Small intestine (tissue), 7 donors: ENCODE data around the gene CCDC33. TPM values are rescaled to one million over a fixed set of nuclear protein-coding genes. Genes with fewer than 3 reads are reported as not detected.
A peak's percentile ranks its signal among the peaks of the same experiment; 100 is the strongest.

Experiments used
- DNase-seq, 2 donors: peaks; one replicate each; pipeline versions ENCODE4 v3.0.0 to v3.0.0-alpha.2; 2013
- FAIRE-seq: peaks from 2 replicates; lab custom pipeline; 2012; peaks lifted over from hg19 to GRCh38; lab: Jason Lieb, UNC
- H3K27ac ChIP-seq, 3 donors: one replicate each; pipeline ENCODE4 v1.5.1; 2013; ENCODE audit warnings: low read length in 2 of 3, mild to moderate bottlenecking in 2 of 3, control low read depth in 1 of 3, inconsistent platforms in 1 of 3, low read depth in 1 of 3, moderate library complexity in 1 of 3
- H3K27me3 ChIP-seq, 3 donors: one replicate each; pipeline ENCODE4 v1.6.1; 2013; ENCODE audit warnings: low read length in 3 of 3, inconsistent platforms in 1 of 3; ENCODE audit not compliant: control insufficient read depth in 3 of 3, insufficient read depth in 3 of 3
- H3K36me3 ChIP-seq, 3 donors: one replicate each; pipeline ENCODE4 v1.6.1; 2013; ENCODE audit warnings: low read length in 3 of 3, inconsistent platforms in 1 of 3, low read depth in 1 of 3, mild to moderate bottlenecking in 1 of 3, moderate library complexity in 1 of 3; ENCODE audit not compliant: control insufficient read depth in 3 of 3, insufficient read depth in 2 of 3
- H3K4me1 ChIP-seq, 3 donors: one replicate each; pipeline ENCODE4 v1.6.1; 2013; ENCODE audit warnings: low read length in 2 of 3, inconsistent platforms in 1 of 3, low read depth in 1 of 3, mild to moderate bottlenecking in 1 of 3, moderate library complexity in 1 of 3; ENCODE audit not compliant: control insufficient read depth in 3 of 3, insufficient read depth in 2 of 3
- H3K4me3 ChIP-seq, 3 donors: one replicate each; pipeline ENCODE4 v1.5.1; 2013; ENCODE audit warnings: low read length in 3 of 3, control low read depth in 1 of 3, inconsistent platforms in 1 of 3, low read depth in 1 of 3, mild to moderate bottlenecking in 1 of 3, moderate library complexity in 1 of 3
- H3K9me3 ChIP-seq, 2 donors: one replicate each; pipeline ENCODE4 v1.6.1; 2013; ENCODE audit warnings: low read depth in 1 of 2, low read length in 1 of 2; ENCODE audit not compliant: control insufficient read depth in 2 of 2, insufficient read depth in 1 of 2
- WGBS, 3 donors: extraction: QIAGEN DNeasy Blood & Tissue Kit; methylation state at CpG; one replicate each; pipeline ENCODE4 v1.1.7; 2013; 5-methylcytosine and 5-hydroxymethylcytosine counted together
- polyA plus RNA-seq, 4 donors: library from polyadenylated mRNA; stranded (reverse) in 3 of 4; unstranded in 1 of 4; fragments of 200-250 nt in 3 of 4; fragments of 120-200 nt in 1 of 4; gene quantifications; one replicate each; pipeline versions ENCODE4 v1.2.1 to v1.2.3, GENCODE V29; 2013
- donor health status: healthy with polysubstance abuse.
- donor health status: control.
- donor health status: control.
- donor health status: Bipolar disorder and iron deficiency.
- donor health status: healthy.

CCDC33 gene
- polyA plus RNA-seq, 4 donors = 0.01 to 1.1 TPM; not detected in 2

GRCh38 chr15:74205582-74205947 lies 30.6 kb upstream of the CCDC33 start:
- H3K4me3 ChIP-seq = no peak overlapping the region
- no peak for FAIRE-seq
- peaks cover 0 to 66% (median 0%) of the 10 kb centered on the region in 3 donors for H3K4me1 ChIP-seq
- no peaks in the 10 kb centered on the region for H3K27me3 ChIP-seq
- H3K27ac ChIP-seq = no peak overlapping the region
- no peaks in the 10 kb centered on the region for H3K9me3 ChIP-seq
- H3K36me3 ChIP-seq = no peaks in the 10 kb centered on the region
- DNase-seq = no peak
- WGBS, 3 donors = 76 to 85% (median 83%) methylated on average over 3 to 4 of the region's 4 CpGs

- WGBS, 3 donors = 44 to 59% (median 49%) methylated on average over 6 of the region's 6 CpGs
- Histone ChIP-seq H3K4me3 (no peak overlapping the region), H3K36me3 (no peaks in the 10 kb centered on the region), H3K4me1 (peaks cover 0 to 53% (median 0%) of the 10 kb centered on the region in 3 donors), H3K9me3 (no peaks in the 10 kb centered on the region), H3K27ac (no peak overlapping the region), H3K27me3 (no peaks in the 10 kb centered on the region)
- FAIRE-seq (no peak), DNase-seq (no peak)
Observed at GRCh38 chr15:74206801-74207281, 29.3 kb upstream of the CCDC33 start.

GRCh38 chr15:74207652-74208440 lies 28.3 kb upstream of the CCDC33 start:
- DNase-seq (no peak), FAIRE-seq (no peak)
- WGBS, 3 donors = 79 to 82% (median 81%) methylated on average over 16 of the region's 16 CpGs
- H3K4me3 ChIP-seq = no peak overlapping the region
- H3K27ac ChIP-seq = no peak overlapping the region
- H3K9me3 ChIP-seq = no peaks in the 10 kb centered on the region
- H3K27me3 ChIP-seq = no peaks in the 10 kb centered on the region
- H3K4me1 ChIP-seq = peaks cover 0 to 43% (median 0%) of the 10 kb centered on the region in 3 donors
- no peaks in the 10 kb centered on the region for H3K36me3 ChIP-seq

- 44 to 68% (median 53%) methylated on average over 6 of the region's 6 CpGs for WGBS, 3 donors
- FAIRE-seq = no peak
- no peak for DNase-seq
Observed at GRCh38 chr15:74208496-74208895, 27.6 kb upstream of the CCDC33 start.

GRCh38 chr15:74208901-74209559 lies 27.1 kb upstream of the CCDC33 start:
- WGBS, 3 donors = 18 to 43% (median 41%) methylated on average over 11 of the region's 11 CpGs
- H3K27me3 ChIP-seq = no peaks in the 10 kb centered on the region
- H3K4me3 ChIP-seq = no peak overlapping the region
- H3K4me1 ChIP-seq = peaks cover 0 to 36% (median 0%) of the 10 kb centered on the region in 3 donors
- H3K9me3 ChIP-seq = no peaks in the 10 kb centered on the region
- peak in 1 of 2 donors; percentile 54 for DNase-seq
- no peaks in the 10 kb centered on the region for H3K36me3 ChIP-seq
- H3K27ac ChIP-seq = no peak overlapping the region
- no peak for FAIRE-seq

More at GRCh38 chr15:74208496-74208895, 27.6 kb upstream of the CCDC33 start:
- Histone ChIP-seq H3K4me3 (no peak overlapping the region), H3K4me1 (peaks cover 0 to 38% (median 0%) of the 10 kb centered on the region in 3 donors), H3K9me3 (no peaks in the 10 kb centered on the region), H3K27ac (no peak overlapping the region), H3K36me3 (no peaks in the 10 kb centered on the region), H3K27me3 (no peaks in the 10 kb centered on the region)

- H3K27ac ChIP-seq = peak overlapping the region in 1 of 3 donors; percentile 33
- DNase-seq (no peak), FAIRE-seq (no peak)
- peaks cover 0 to 32% (median 0%) of the 10 kb centered on the region in 3 donors for H3K4me1 ChIP-seq
- 67 to 72% (median 70%) methylated on average over 5 of the region's 5 CpGs for WGBS, 3 donors
- H3K4me3 ChIP-seq = no peak overlapping the region
- H3K9me3 ChIP-seq = no peaks in the 10 kb centered on the region
- no peaks in the 10 kb centered on the region for H3K27me3 ChIP-seq
- H3K36me3 ChIP-seq = no peaks in the 10 kb centered on the region
Observed at GRCh38 chr15:74209560-74209958, 26.6 kb upstream of the CCDC33 start.

GRCh38 chr15:74209997-74210671 lies 26.0 kb upstream of the CCDC33 start:
- WGBS, 3 donors = 24 to 37% (median 36%) methylated on average over 4 of the region's 4 CpGs
- Histone ChIP-seq H3K4me1 (peaks cover 0 to 32% (median 0%) of the 10 kb centered on the region in 3 donors), H3K36me3 (no peaks in the 10 kb centered on the region), H3K4me3 (no peak overlapping the region), H3K27ac (peak overlapping the region in 1 of 3 donors; percentile 33), H3K27me3 (no peaks in the 10 kb centered on the region), H3K9me3 (no peaks in the 10 kb centered on the region)
- FAIRE-seq (no peak), DNase-seq (peak; percentile 18 to 27)

GRCh38 chr15:74210729-74211128 lies 25.4 kb upstream of the CCDC33 start:
- Histone ChIP-seq H3K4me1 (peaks cover 0 to 32% (median 0%) of the 10 kb centered on the region in 3 donors), H3K4me3 (no peak overlapping the region), H3K36me3 (no peaks in the 10 kb centered on the region), H3K9me3 (no peaks in the 10 kb centered on the region), H3K27me3 (no peaks in the 10 kb centered on the region), H3K27ac (no peak overlapping the region)
- no peak for DNase-seq
- FAIRE-seq = no peak
